HG03460 (cell line): ENCODE data around the gene TREML2.
"Not testable (repeated sequence)": the region's sequence is repeated elsewhere in the genome, so short reads cannot be mapped to it uniquely, and the experiment has no call there.

Experiments used
- ATAC-seq: cut with Tn5 transposase; IDR thresholded peaks from one replicate; pipeline ENCODE4 v1.9.1; 2021; ENCODE audit not compliant: unreplicated experiment

TREML2 gene

DNA sequence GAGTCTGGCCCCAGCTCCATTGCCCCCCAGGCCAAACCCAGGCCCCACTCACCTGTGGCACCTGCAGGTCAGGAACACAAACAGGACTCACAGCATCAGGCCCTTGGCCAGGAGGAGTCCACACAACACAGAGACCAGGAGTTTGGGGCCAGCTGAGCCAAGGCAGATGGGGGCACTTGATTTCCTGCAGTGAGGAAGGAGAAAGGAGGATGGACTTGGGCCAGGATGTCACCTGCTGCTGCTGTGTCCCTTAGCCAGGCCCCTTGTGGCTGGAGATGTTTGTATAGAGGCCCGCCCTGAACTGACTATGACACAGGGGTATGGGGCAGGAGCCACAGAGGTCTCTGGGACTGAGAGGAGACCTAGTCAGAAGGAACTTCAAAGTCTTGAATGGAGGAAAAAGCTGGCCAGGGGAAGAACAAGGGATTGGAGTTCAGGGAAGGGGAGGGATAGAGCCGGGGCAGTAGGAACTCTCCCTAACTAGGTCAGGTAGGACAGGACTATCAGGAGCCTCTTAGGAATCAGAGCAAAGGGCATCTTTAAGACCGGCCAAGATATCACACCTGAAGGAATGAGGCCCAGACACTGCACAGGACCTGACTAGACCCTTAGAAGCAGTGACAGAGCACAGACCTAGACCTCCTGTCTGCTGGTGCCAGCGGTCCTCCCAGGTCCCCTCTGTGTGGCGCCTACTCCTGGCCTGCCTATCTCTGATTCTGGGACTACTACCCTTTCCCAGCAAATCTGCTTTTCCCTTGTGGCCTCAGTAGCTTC is 8.8 kb upstream of the TREML2 start:
- ATAC-seq: no peak

- ATAC-seq: no peak
Observed at GRCh38 chr6:41208439-41209106, 7.6 kb upstream of the TREML2 start.

- no peak for ATAC-seq
Observed at GRCh38 chr6:41204156-41204555, 3.2 kb upstream of the TREML2 start.

DNA sequence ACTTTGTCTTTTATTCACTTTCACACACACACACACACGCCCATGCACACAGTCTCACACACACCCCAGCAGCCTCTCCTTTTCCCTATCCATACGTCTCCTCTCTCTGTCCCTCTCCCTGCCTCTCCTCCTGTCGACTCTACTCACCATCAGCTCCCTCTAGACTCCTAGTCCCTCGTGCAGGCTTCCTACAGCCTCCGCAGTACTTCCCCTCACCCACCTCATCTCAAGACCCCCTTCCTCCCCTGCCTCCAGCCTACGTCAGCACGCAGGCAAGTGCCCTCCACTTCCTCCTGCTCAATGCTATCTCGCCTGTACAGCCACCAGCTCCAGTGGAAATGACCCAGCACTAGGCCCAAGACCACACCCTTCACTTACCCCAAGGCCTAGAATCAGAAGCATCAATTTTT is 820 bp upstream of the TREML2 start:
- no peak for ATAC-seq

GRCh38 chr6:41200296-41200900 is 551 bp downstream of the TREML2 start:
- peak; percentile 44 for ATAC-seq

- peak; percentile 42 for ATAC-seq
Observed at GRCh38 chr6:41199552-41200246, 1.2 kb downstream of the TREML2 start.

- ATAC-seq: no peak
Observed at GRCh38 chr6:41197234-41197633, 3.7 kb downstream of the TREML2 start.

- no peak for ATAC-seq
Observed at GRCh38 chr6:41194386-41194785, 6.6 kb downstream of the TREML2 start.

GRCh38 chr6:41193884-41194283 is 7.1 kb downstream of the TREML2 start:
- no peak for ATAC-seq

DNA sequence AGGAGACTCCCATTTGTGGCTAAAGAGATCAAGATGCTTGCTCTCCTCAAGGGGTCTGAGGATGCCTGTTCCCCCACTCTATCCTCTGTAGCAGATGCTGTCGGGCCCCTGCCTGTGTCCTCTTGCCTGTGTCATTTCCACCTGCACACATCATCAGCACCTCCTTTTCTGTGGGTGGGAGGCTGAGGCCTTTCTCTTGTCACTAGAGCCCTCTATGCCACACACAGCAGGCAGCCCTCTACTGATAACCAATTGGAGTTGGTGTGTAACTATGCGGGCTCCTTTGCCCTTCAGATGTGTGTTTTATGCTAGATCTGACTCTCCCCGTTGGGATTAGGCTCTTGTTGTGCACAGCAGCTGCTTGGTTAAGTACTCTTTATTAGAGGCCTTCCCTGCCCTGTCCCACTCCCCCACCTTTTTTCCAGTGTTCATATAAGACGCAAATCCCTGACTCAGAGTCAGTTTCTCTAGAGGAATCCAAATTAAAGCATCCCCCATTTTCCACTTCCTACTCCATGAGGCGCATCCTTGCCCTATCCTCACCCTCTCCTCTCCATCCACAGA is 7.7 kb downstream of the TREML2 start:
- ATAC-seq: no peak

GRCh38 chr6:41191569-41191968 is 9.4 kb downstream of the TREML2 start:
- no peak for ATAC-seq

GRCh38 chr6:41190791-41191190 is 10.2 kb downstream of the TREML2 start:
- no peak for ATAC-seq

- ATAC-seq: no peak
Observed at GRCh38 chr6:41189967-41190366, 11.0 kb downstream of the TREML2 start.

DNA sequence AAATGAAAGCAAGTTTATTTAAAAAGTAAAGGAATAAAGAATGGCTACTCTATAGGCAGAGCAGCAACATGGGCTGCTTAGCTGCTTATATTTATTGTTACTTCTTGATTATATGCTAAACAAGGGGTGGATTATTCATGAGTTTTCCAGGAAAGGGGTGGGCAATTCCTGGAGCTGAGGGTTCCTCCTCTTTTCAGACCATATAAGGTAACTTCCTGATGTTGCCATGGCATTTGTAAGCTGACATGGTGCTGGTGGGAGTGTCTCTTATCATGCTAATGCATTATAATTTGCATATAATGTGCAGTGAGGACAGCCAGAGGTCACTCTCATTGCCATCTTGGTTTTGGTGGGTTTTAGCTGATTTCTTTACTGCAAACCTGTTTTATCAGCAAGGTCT is 11.9 kb downstream of the TREML2 start:
- not testable (repeated sequence) for ATAC-seq

DNA sequence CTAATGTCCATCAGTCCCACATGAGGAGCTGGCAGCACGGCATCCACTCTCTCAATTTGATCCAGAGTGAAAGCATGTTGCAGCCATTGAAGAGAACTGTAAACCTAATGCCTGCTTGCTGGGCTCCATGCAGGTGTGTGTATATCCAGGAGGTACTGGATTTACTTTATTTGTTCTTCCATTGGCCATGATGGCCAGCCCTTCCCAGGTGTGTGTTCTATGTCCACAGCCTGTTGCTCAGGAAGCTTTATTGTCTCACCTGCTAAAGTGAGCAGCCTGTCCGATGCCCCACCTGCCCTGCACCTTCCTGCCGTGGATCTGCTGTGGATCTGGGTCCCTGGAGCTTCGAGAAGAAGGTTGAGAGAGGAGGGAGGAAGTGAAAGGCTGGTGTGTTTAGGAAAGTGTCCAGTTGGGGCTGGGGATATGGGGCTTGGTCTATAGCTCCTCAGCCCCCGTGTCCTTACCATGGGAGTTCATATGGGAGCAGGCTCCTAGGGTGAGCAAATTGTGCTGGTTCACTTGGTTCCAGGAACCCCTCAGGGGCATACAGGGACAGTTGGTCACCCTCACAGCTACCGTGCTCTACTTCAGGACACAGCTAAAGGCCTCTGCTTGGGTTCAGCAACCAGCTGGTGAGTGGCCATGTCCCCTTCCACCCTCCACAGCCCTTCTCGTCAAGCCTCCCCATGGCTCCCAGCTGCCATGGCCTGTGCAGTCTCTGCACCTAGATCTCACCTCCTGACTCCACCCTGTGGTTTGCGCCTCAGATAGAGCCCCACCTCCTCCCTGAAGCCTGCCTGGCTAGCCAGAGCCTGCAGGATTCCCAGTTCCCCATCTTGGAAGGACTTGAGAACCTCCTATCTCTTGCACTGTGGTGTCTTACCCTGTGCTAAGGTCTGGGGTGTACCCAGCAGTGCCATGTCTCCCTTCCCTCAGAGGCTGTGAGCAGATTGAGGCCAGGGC is 12.7 kb downstream of the TREML2 start:
- ATAC-seq: no peak

DNA sequence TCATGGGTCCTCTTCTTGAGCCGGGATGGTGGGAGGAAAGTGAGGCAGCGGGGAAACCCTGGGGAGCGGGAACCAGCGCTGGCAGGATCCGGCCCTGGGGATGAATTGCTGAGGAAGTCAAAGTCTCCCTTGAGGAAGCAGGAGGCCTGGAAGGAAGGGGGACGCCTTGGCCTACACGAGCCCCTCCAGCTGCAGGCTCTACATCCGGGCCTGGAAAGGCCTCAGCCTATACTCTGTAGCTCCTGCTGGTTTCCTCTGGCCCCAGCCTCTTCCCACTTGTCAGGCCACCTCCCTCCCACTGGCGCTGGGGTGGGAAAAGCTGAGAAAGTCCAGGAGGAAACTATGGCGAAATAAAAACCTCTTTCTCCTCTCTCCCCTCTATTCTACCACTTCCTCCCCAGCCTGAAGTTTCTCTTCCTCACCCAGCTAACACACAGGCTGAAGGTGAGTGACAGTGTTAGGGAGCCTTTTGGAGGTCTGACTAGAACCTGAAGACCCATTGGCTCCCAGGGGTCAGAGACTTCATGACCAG is 14.9 kb downstream of the TREML2 start:
- ATAC-seq: no peak

- no peak for ATAC-seq
Observed at GRCh38 chr6:41184761-41185160, 16.2 kb downstream of the TREML2 start.

DNA sequence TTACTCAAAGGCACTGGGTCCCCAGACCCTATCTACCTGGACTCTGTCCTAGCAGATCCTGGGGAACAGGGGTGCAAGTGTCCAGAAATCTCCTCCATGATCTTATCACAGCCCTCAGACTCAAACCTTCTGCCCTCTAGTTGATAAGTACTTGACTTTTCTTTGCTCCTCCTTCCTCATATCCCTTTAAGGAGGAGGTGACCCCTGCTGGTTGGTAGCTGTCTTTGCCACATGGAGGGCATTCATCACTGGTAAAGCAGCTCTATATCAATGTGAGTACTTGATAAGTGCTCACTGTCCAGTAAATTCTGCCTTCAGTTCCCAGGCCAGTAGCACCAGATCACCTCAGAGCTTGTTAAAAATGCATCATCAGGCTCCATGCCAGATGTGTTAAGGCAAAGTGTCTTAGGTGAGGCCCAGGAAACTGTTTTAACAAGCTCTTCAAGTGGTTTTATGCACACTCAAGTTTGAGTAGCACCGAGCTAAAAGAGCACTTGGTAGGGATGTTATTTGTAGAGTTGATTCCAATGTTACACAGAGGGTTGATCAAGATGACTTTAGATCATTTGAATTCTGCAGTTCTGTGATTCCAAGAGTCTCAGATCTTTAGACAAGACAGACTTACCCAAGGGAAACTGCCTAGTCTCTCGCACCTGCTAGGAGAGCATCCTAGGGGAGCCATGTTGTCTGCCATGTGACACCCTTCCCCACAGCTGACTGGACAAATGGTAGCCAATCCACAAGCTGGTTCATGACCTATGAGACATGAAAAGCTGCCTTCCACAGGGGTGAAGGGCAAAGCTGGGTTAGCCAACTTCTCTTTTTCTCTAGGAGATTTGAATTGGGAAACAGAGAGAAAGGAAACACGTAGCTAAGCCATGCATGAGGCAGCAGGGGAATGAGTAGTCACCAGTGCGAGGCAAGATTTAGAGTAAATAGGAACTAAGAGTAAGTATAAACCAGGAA is 18.6 kb downstream of the TREML2 start:
- ATAC-seq: no peak

DNA sequence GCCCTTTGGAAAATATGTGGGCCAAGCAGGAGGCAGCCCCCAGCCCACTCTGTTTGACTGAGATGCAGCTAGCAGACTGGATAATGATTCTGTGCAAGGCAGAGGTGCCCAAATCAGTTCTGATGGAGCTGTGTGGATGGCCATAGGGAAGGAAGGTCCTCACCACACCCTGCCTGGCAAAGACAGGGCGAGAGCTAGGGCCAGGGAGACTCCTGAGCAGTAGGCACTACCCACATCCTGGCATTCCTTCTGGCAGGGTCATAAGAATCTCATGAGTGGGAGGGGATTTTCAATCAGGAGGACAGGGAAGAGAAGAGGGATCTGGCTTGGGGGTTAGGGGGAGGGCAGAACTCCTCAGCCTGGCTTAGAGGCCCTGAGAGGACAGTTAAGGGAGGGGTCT is 19.4 kb downstream of the TREML2 start:
- ATAC-seq: no peak
